ACC112 (cell line): ENCODE measurements around the gene SLC12A7.

Experiments
- H2AFZ ChIP-seq: fragments of 200-600 bp; sonication (generic); one replicate; pipeline ENCODE4 v1.6.0; 2017; ENCODE audit warnings: antibody characterized with exemption, low read length; ENCODE audit not compliant: unreplicated experiment
- H3K27ac ChIP-seq: fragments of 200-600 bp; sonication (generic); 2 replicates; pipeline ENCODE4 v1.5.1; 2014; ENCODE audit warnings: low read depth, mild to moderate bottlenecking, antibody characterized with exemption, low read length, moderate library complexity
- H3K27me3 ChIP-seq: fragments of 200-600 bp; sonication (generic); 2 replicates; pipeline ENCODE4 v1.6.1; 2014; ENCODE audit warnings: mild to moderate bottlenecking, antibody characterized with exemption, low read length, moderate library complexity, mixed read lengths; ENCODE audit not compliant: insufficient read depth
- H3K36me3 ChIP-seq: fragments of 200-600 bp; sonication (generic); 2 replicates; pipeline ENCODE4 v1.6.1; 2016; ENCODE audit warnings: mild to moderate bottlenecking, antibody characterized with exemption, low read length, moderate library complexity, mixed read lengths; ENCODE audit not compliant: insufficient read depth
- H3K4me1 ChIP-seq: fragments of 200-600 bp; sonication (generic); one replicate; pipeline ENCODE4 v1.6.1; 2016; ENCODE audit warnings: low read length, mixed read lengths; ENCODE audit not compliant: insufficient read depth, unreplicated experiment, control insufficient read depth
- H3K4me3 ChIP-seq: fragments of 200-600 bp; sonication (generic); 2 replicates; pipeline ENCODE4 v1.5.1; 2014; ENCODE audit warnings: mild to moderate bottlenecking, low read depth, low read length
- H3K79me2 ChIP-seq: fragments of 200-600 bp; sonication (generic); one replicate; pipeline ENCODE4 v1.6.0; 2016; ENCODE audit warnings: low read length; ENCODE audit not compliant: control insufficient read depth, unreplicated experiment, insufficient read depth

SLC12A7 gene

DNA sequence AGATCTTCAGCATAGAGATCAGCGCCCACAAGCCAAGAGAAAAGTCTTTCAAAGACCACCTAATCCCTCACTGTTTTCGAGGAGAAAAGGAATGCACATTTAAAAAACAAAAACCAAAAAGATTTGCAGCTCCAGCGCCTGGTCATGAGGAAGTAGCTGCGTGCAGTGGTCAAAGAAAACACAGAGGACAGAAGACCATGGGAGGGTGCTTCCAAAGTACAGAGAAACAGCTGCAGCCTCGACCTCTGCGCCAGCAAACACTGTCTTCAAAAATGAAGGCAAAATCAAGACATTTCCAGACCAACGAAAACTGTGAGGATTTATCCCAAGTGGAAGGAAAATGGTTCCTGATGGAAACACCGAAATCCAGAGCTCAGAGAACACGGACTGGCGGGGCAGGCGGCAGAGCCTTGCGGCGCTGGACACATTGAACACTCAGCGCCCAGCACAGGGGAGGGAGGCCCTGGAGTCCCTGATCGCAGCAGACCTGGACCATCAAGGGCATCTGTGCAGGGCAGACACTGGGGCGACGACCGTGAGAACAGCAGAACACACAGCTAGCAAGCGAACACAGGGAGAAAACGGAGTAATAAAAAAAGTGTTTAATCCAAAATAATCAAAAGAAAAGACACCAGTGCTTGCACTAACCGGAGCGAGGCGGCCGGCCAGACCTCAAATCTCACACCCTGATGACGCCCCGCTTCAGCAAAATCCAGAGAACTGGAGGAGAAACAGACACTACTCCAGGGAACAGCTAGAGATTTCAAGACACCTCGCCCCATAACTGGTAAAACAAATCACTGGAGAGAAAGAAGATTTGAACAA lies 12.6 kb upstream of the SLC12A7 start:
- peaks cover 20% of the 10 kb centered on the region for H3K27me3 ChIP-seq
- H2AFZ ChIP-seq, result no peak overlapping the region
- no peaks in the 10 kb centered on the region for H3K79me2 ChIP-seq
- no peak overlapping the region for H3K27ac ChIP-seq
- H3K36me3 ChIP-seq, result no peaks in the 10 kb centered on the region
- H3K4me1 ChIP-seq, result no peaks in the 10 kb centered on the region
- no peak overlapping the region for H3K4me3 ChIP-seq

DNA sequence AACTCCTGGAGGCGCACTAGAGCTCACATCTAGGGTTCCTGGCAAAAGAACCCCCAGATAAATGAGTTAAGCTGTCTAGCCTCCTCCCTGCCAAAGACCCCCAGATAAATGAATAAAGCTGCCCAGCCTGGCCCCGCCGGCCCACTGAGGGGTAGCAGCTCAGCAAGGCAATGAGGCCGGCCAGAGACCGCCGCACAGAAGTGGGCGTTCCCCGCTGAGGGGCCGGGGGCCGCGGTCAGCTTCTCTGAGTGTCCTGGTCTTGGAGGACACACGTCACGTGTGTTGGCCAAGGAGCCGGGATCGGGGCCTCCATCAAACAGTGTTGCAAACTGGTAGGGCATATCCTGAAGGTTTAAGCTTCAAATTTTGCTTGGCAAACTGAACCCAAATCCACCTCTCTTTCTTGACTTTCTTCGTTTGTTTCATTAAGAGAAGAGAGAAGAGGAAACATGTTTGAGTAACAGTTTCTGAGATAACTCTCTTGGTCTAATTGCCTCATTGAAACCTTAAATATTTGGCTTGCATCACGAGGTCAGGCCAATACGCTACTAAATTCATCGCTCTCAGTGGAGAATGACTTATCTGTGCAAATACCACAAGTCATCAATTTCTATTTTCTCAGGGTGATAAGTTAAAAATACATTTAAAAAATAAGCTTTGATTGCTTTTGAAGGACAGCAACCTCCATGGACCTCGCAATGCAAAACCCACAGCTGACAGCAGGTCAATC lies 11.7 kb upstream of the SLC12A7 start:
- Histone ChIP-seq H3K27me3 (peaks cover 20% of the 10 kb centered on the region), H2AFZ (no peak overlapping the region), H3K4me3 (no peak overlapping the region), H3K79me2 (no peaks in the 10 kb centered on the region), H3K36me3 (no peaks in the 10 kb centered on the region), H3K4me1 (no peaks in the 10 kb centered on the region), H3K27ac (no peak overlapping the region)

GRCh38 chr5:1122511-1123294 lies 10.8 kb upstream of the SLC12A7 start:
- Histone ChIP-seq H2AFZ (no peak overlapping the region), H3K36me3 (no peaks in the 10 kb centered on the region), H3K27me3 (peaks cover 20% of the 10 kb centered on the region), H3K4me3 (no peak overlapping the region), H3K79me2 (no peaks in the 10 kb centered on the region), H3K27ac (no peak overlapping the region), H3K4me1 (no peaks in the 10 kb centered on the region)

- no peak overlapping the region for H3K4me3 ChIP-seq
- H3K36me3 ChIP-seq, result no peaks in the 10 kb centered on the region
- no peak overlapping the region for H2AFZ ChIP-seq
- no peaks in the 10 kb centered on the region for H3K4me1 ChIP-seq
- H3K79me2 ChIP-seq, result no peaks in the 10 kb centered on the region
- peaks cover 20% of the 10 kb centered on the region for H3K27me3 ChIP-seq
- no peak overlapping the region for H3K27ac ChIP-seq
Measured at GRCh38 chr5:1121891-1122290, 10.0 kb upstream of the SLC12A7 start.

GRCh38 chr5:1121044-1121443 lies 9.2 kb upstream of the SLC12A7 start:
- no peaks in the 10 kb centered on the region for H3K36me3 ChIP-seq
- H3K4me3 ChIP-seq, result no peak overlapping the region
- H3K4me1 ChIP-seq, result no peaks in the 10 kb centered on the region
- H3K27ac ChIP-seq, result no peak overlapping the region
- H3K27me3 ChIP-seq, result peaks cover 20% of the 10 kb centered on the region
- no peaks in the 10 kb centered on the region for H3K79me2 ChIP-seq
- no peak overlapping the region for H2AFZ ChIP-seq

DNA sequence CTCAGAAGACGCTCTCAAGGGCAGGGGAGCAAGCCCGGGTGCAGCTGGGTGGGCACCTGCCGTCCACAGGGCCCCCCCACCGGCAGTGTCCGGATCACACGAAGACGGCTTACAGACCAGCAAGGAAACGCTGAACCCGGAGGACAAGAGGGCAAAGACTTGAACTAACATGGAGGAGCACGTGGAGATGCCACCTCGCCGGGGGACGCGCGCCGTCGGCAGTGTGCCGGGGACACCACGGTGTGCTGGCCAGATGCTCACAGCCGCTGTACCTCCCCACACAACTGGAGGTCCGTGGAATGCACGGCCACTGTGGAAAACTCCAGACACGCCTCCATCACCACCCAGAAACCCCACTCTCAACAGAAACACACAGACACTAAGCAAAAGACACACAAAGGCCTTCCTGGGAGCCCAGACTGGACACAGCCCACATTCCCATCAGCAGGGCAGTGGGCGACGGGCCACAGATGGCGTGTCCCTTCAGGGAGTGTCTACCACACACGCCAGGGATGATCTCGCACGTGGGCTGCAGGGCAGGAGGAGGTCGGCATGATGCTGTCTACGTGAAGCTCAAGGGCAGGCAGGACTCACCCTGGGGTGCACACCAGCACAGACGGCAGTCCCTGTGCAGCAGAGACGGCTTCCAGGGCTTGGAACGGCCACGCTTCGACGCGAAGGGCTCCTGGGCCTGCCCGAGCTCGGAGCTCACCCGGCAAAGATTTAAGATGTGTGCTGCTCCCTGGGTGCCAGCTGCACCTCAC lies 8.6 kb upstream of the SLC12A7 start:
- Histone ChIP-seq H3K27me3 (peaks cover 20% of the 10 kb centered on the region), H2AFZ (no peak overlapping the region), H3K79me2 (no peaks in the 10 kb centered on the region), H3K4me3 (no peak overlapping the region), H3K36me3 (no peaks in the 10 kb centered on the region), H3K27ac (no peak overlapping the region), H3K4me1 (no peaks in the 10 kb centered on the region)

DNA sequence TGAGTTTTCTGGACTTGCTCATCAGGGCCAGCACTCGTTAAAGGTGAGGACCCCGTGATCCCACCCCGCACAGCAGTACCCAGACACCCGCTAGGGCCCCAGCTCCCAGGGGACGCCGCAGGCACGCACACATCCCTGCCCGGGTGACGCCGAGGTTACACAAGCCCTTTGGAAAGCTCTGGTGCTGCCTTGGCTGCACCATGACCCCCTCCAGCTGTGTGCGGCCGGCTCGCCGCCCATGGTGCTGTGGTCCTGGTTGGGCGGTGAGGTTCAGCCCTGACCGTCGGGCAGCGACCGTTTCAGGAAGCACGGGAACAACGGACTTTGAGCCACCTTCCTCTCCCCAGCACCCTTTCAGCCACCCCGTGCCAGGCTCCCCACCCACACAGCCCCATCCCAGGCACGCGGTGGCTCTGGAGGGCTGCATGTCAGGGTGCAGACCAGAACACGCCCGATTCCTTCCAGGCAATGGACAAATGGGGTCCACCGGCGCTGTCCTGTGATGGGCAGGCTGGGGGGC lies 7.5 kb upstream of the SLC12A7 start:
- H3K4me3 ChIP-seq, result no peak overlapping the region
- no peaks in the 10 kb centered on the region for H3K79me2 ChIP-seq
- H3K27me3 ChIP-seq, result peaks cover 14% of the 10 kb centered on the region
- no peaks in the 10 kb centered on the region for H3K4me1 ChIP-seq
- H3K36me3 ChIP-seq, result no peaks in the 10 kb centered on the region
- no peak overlapping the region for H3K27ac ChIP-seq
- H2AFZ ChIP-seq, result no peak overlapping the region

DNA sequence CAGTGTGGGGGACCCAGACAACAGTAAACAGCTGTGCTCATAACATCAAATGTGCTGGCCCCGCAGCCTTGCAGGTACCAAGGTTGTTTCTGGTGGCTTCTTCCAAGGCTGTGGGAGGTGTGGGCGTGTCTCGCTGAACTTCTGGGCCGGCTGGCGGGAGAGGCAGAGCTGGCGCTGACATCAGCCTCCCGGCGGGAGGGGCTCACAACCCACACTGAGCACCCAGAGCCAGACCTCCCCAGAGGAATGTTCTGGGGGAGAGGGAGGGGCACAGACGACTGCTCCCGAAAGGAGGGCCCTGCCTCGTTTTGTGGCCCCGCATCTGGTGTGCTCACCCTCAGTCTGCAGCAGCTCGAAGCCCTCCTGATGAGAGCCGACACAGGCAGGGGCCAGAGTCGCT lies 6.9 kb upstream of the SLC12A7 start:
- Histone ChIP-seq H3K79me2 (no peaks in the 10 kb centered on the region), H2AFZ (no peak overlapping the region), H3K27me3 (peaks cover 8% of the 10 kb centered on the region), H3K36me3 (no peaks in the 10 kb centered on the region), H3K4me1 (no peaks in the 10 kb centered on the region), H3K4me3 (no peak overlapping the region), H3K27ac (no peak overlapping the region)

GRCh38 chr5:1118231-1118698 lies 6.4 kb upstream of the SLC12A7 start:
- peaks cover 3% of the 10 kb centered on the region; the same call in 1 of the 2 replicates for H3K27me3 ChIP-seq
- no peak overlapping the region for H3K27ac ChIP-seq
- H2AFZ ChIP-seq, result no peak overlapping the region
- H3K36me3 ChIP-seq, result no peaks in the 10 kb centered on the region
- H3K4me1 ChIP-seq, result no peaks in the 10 kb centered on the region
- no peaks in the 10 kb centered on the region for H3K79me2 ChIP-seq
- no peak overlapping the region for H3K4me3 ChIP-seq

DNA sequence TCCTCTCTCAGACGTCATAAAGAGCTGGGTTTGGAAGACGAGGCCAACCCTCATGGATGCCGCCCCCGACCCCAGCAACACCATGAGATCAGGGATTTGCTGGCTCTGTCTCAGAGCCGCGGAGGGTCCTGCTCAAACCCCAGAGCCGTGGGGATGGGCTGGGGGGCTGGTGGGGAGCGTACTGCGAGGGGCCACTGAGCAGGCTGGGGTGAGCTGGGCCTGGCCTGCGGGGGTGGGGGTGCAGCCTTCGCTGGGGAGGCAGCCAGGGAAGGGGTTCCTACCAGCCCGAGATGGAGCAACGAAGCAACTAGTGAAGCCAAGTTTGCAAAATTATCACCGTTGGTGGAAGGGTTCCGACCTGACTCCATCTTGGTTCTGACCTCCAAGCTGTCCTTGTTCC lies 5.1 kb upstream of the SLC12A7 start:
- Histone ChIP-seq H3K79me2 (no peaks in the 10 kb centered on the region), H2AFZ (no peak overlapping the region), H3K4me1 (no peaks in the 10 kb centered on the region), H3K4me3 (no peak overlapping the region), H3K27me3 (no peaks in the 10 kb centered on the region), H3K36me3 (no peaks in the 10 kb centered on the region), H3K27ac (no peak overlapping the region)
